OCI-LY1 (cell line): ENCODE measurements around the gene PSG1.
"Not testable (repeated sequence)": the region's sequence is repeated elsewhere in the genome, so short reads cannot be mapped to it uniquely, and the experiment has no call there.

Experiments used
- EZH2 ChIP-seq: fragments of 200-600 bp; sonication (generic), shearing (Covaris generic); IDR thresholded peaks from 2 replicates; pipeline ENCODE4 v1.8.0; 2017; ENCODE audit warnings: borderline replicate concordance, mixed run types, mild to moderate bottlenecking, antibody characterized with exemption, low read length, moderate library complexity, mixed read lengths
- TF ChIP-seq, protein P1 (sequence below): fragments of 200-600 bp; sonication (generic), shearing (Covaris generic); IDR thresholded peaks from 2 replicates; pipeline ENCODE4 v1.5.1; 2017; ENCODE audit warnings: mild to moderate bottlenecking, antibody characterized with exemption, low read length, moderate library complexity, mixed read lengths

DNA sequence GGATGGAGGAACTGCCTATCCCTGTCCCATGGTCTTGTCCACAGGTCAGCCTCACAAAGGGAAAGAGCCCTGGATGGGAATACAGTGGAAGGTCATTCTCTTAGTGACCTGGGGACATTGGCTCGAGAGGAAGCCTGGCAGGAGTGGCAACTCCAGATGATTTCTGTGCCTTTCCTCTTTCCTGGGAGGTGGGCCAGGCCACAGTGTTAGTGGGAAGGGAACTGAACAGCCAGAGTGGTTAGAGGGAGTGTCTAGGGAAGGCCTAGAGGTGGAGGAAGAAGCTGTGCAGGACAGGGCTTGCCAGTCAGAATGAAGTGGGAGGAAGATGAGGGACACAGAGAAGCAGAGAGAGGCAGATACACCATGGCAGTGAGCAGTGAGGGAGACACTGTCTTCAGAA lies 3.6 kb downstream of the PSG1 start:
- TF ChIP-seq, protein P1, sequence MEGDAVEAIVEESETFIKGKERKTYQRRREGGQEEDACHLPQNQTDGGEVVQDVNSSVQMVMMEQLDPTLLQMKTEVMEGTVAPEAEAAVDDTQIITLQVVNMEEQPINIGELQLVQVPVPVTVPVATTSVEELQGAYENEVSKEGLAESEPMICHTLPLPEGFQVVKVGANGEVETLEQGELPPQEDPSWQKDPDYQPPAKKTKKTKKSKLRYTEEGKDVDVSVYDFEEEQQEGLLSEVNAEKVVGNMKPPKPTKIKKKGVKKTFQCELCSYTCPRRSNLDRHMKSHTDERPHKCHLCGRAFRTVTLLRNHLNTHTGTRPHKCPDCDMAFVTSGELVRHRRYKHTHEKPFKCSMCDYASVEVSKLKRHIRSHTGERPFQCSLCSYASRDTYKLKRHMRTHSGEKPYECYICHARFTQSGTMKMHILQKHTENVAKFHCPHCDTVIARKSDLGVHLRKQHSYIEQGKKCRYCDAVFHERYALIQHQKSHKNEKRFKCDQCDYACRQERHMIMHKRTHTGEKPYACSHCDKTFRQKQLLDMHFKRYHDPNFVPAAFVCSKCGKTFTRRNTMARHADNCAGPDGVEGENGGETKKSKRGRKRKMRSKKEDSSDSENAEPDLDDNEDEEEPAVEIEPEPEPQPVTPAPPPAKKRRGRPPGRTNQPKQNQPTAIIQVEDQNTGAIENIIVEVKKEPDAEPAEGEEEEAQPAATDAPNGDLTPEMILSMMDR, result not testable (repeated sequence)
- not testable (repeated sequence) for TF ChIP-seq EZH2
